SK-N-MC (cell line): ENCODE measurements around the gene STX11.

Experiments used
- EZH2 ChIP-seq: fragments of 200-600 bp; sonication (generic); IDR thresholded peaks from one replicate; pipeline ENCODE4 v1.6.1; 2017; ENCODE audit warnings: antibody characterized with exemption
- FOXP2 ChIP-seq: optimal IDR thresholded peaks from 2 replicates; pipeline ENCODE3; 2011; ENCODE audit warnings: mild to moderate bottlenecking, moderate library complexity; ENCODE audit not compliant: insufficient read depth; ENCODE audit errors: extremely low read length, control extremely low read depth
- POLR2AphosphoS5 ChIP-seq: IDR thresholded peaks from 2 replicates; pipeline ENCODE4 v1.6.1; 2012; ENCODE audit warnings: mild to moderate bottlenecking, low read depth, low read length, borderline replicate concordance

- TF ChIP-seq FOXP2: no peak
- no peak for TF ChIP-seq EZH2
- no peak for TF ChIP-seq POLR2AphosphoS5
Measured at GRCh38 chr6:144197919-144198318, 47.6 kb downstream of the STX11 start.
